ENCODE data around the gene PKN3. TPM values are rescaled to one million over a fixed set of nuclear protein-coding genes. Genes with fewer than 3 reads are reported as not detected.

Gene PKN3
- total RNA-seq: 0.46 and 0.59 TPM in 2 replicates

DNA sequence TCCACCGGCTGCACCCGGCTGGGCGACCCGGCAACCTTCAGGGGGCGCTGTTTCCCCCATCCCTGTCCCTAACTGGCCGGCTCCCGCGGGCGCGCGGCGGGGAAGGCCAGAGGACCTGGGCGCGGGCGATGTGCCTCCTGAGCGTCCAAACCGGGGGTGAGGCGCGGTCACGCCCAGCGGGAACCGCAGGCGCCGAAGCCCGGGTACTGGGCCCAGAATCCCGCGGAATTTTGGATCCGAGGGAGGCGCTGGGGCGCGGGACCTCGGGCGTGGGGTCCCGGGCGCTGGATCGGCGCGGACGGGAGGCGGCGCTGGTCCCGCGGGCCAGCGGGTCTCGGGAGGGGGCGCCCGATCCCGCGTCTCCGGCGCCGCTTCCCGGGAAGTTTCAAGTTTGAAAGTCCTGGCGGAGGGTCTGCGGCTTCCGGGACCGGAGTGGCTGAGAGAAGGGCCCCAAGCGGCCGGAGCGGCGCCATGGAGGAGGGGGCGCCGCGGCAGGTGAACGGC, at the start of gene PKN3:
Gene PKN3 (plus strand): TSS at position 59 of the 504 bp plus-strand sequence. CDS start 413 bp downstream, at position 472.

DNA sequence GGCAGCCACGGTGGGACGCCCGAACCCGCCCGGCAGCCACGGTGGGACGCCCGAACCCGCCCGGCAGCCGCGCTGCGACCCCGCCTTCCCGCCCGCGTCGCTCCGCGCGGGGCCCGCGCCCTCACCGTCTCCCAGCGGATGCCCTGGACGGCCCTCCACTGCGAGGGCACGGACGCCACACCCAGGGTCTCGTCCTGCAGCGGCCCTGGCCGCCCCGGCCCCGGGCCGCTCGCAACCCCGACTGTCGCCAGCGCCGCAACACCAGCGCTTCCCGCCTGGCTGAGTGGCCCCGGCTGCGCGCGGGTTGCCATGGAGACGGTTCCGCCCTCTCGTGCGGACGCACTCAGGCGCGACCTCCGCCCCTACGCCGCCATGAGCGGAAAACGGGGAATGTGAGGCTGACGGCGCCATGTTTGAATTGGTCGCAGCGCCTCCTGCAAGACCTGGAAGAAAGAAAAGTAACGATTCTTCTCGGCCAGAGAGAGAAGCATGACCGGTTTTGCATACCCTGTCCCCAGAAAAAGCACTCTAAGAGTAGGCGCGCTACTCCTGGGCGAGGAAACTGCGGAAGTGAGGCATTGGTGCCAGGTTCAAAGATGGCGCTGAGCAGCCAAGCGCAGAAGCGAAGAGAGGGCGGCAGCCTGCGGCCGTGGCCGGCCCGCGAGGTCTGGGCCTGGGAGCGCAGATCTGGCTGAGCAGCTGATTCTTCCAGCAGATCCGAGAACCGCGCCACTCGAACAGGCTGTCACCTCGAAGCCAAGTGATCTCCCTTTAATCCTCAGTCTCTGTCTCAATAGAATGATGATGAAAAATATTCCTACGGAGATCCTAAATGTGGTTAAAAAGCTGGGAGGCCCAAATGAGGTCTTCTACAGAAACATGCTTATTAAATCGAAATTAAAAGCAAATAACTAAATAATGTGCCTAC, 45.6 kb upstream of the PKN3 start, which contains the start of gene DYNC2I2:
Gene DYNC2I2 (minus strand): TSS at position 432 of the 928 bp plus-strand sequence. CDS start 121 bp downstream, at position 311.

GRCh38 chr9:128688501-128689292, 13.6 kb upstream of the PKN3 start, which contains the start of gene SET:
Gene SET, plus strand, starts transcription at chr9:128689222. Its CDS starts 361 bp downstream, at chr9:128689583.

DNA sequence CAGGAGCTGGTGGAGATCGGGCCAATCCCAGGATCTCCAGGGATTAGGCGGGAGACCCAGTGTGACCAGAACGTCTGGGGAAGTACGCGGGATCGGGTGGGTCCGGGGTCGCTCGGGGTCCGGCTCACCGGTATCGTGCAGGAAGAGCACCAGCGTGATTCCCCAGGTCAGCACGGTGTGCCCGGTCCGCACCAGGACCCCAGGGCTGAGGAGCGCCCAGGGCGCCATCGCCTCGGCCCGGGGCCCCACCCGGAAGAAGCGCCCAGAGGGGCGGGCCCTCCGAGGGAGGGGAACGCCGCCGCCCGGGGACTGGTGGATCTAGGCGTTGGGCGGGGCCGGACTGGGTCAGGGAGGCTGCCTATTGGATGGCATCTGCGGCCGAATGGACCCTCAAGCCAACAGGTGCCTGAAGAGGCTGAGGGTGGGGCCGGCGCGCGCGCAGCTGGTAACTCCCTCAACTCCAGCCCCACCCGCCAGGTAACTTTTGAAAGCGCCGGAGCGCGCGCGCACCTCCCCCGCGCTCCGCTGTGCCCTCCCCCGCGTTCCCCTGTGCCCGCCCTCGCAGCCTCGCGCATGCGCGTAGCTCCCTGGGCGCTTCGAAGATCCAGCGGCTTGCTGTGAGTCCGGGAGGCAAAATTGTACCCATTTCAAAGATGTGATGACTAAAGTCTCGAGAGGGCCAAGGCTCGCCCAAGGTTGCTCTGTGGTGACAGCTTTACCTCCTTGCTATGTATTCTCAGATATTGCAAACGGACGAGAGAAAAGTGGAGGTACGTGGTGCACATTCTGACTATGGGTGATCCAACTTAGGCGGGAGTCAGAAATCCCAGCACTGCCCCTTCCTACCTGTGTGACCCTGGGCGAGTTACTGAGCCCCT, 21.8 kb downstream of the PKN3 start, which contains the start of gene ZDHHC12:
Gene ZDHHC12 (minus strand): TSS at position 262 of the 878 bp plus-strand sequence. CDS start 34 bp downstream, at position 228.

Other genes with a start within 250 kb of the PKN3 start
- gene ODF2, start 246.5 kb upstream of the PKN3 start, total RNA-seq: 32.7 TPM in 2 replicates
- 21.2 and 23.4 TPM in 2 replicates for gene GLE1, start 197.8 kb upstream of the PKN3 start, total RNA-seq
- 320 and 359 TPM in 2 replicates for gene SPTAN1, start 149.9 kb upstream of the PKN3 start, total RNA-seq
- 35.8 and 43.4 TPM in 2 replicates for gene DYNC2I2, start 45.7 kb upstream of the PKN3 start, total RNA-seq
- 240 and 280 TPM in 2 replicates for gene SET, start 13.3 kb upstream of the PKN3 start, total RNA-seq
- gene ZDHHC12, start 21.6 kb downstream of the PKN3 start, total RNA-seq: 38.3 and 40.3 TPM in 2 replicates
- gene ZER1, start 69.4 kb downstream of the PKN3 start, total RNA-seq: 39.9 and 40.9 TPM in 2 replicates
- 16.3 and 17.8 TPM in 2 replicates for gene TBC1D13, start 84.8 kb downstream of the PKN3 start, total RNA-seq
- gene ENDOG, start 116.0 kb downstream of the PKN3 start, total RNA-seq: 11.7 and 20.8 TPM in 2 replicates
- gene SPOUT1, start 127.3 kb downstream of the PKN3 start, total RNA-seq: 18.1 and 25.7 TPM in 2 replicates
- 8.1 and 13.3 TPM in 2 replicates for gene KYAT1, start 179.4 kb downstream of the PKN3 start, total RNA-seq
- gene LRRC8A, start 179.6 kb downstream of the PKN3 start, total RNA-seq: 57.5 and 76.5 TPM in 2 replicates
- gene PHYHD1, start 218.5 kb downstream of the PKN3 start, total RNA-seq: 4.9 and 9.3 TPM in 2 replicates
- gene DOLK, start 245.1 kb downstream of the PKN3 start, total RNA-seq: 24.9 and 30.9 TPM in 2 replicates
- 43.2 and 70.9 TPM in 2 replicates for gene NUP188, start 245.2 kb downstream of the PKN3 start, total RNA-seq